CD14-positive monocyte (primary cell): ENCODE data around the gene MT1B. TPM values are rescaled to one million over a fixed set of nuclear protein-coding genes. Genes with fewer than 3 reads are reported as not detected.
"Not testable (repeated sequence)": the region's sequence is repeated elsewhere in the genome, so short reads cannot be mapped to it uniquely, and the experiment has no call there.

Experiments
- DNase-seq, 3 donors: peaks; one replicate each; pipeline ENCODE4 v3.0.0-alpha.2; 2011 to 2022
- H2AFZ ChIP-seq: 2 replicates; pipeline ENCODE4 v1.6.0; 2012; ENCODE audit warnings: mild to moderate bottlenecking, low read depth, low read length, inconsistent platforms; ENCODE audit not compliant: insufficient read depth, poor library complexity, severe bottlenecking
- H3K27ac ChIP-seq, 2 donors: 1 replicate in 1 of 2; 2 replicates in 1 of 2; pipeline ENCODE4 v1.5.1; 2012 to 2013; ENCODE audit warnings: low read length in 2 of 2, control low read depth in 1 of 2, inconsistent platforms in 1 of 2, low read depth in 1 of 2, mild to moderate bottlenecking in 1 of 2
- H3K27me3 ChIP-seq, 2 donors: one replicate each; pipeline versions ENCODE4 v1.6.0 to v1.6.1; 2011 to 2013; ENCODE audit warnings: low read length in 2 of 2; ENCODE audit not compliant: control insufficient read depth in 2 of 2, insufficient read depth in 2 of 2
- H3K36me3 ChIP-seq, 2 donors: replicated peaks in 1 of 2; 1 replicate in 1 of 2; 2 replicates in 1 of 2; pipeline versions ENCODE4 v1.5.1 to v1.6.1; 2012 to 2013; ENCODE audit warnings: low read length in 2 of 2, control low read depth in 1 of 2, inconsistent platforms in 1 of 2, mild to moderate bottlenecking in 1 of 2; ENCODE audit not compliant: insufficient read depth in 2 of 2, control insufficient read depth in 1 of 2
- H3K4me1 ChIP-seq, 2 donors: 1 replicate in 1 of 2; 2 replicates in 1 of 2; pipeline versions ENCODE4 v1.5.1 to v1.6.1; 2012 to 2013; ENCODE audit warnings: low read length in 2 of 2, control low read depth in 1 of 2, inconsistent platforms in 1 of 2, mild to moderate bottlenecking in 1 of 2, moderate library complexity in 1 of 2; ENCODE audit not compliant: insufficient read depth in 2 of 2, control insufficient read depth in 1 of 2
- H3K4me2 ChIP-seq: replicated peaks from 2 replicates; pipeline ENCODE3; 2012; ENCODE audit warnings: low read length, moderate library complexity, mild to moderate bottlenecking; ENCODE audit not compliant: poor library complexity, severe bottlenecking; ENCODE audit errors: extremely low read depth
- H3K4me3 ChIP-seq, 3 experiments: fragments of 200-600 bp in 1 of 3; sonication (generic) in 1 of 3; replicated peaks in 1 of 3; 1 replicate in 2 of 3; 2 replicates in 1 of 3; pipeline ENCODE4 v1.5.1; 2011 to 2013; ENCODE audit warnings: low read length in 3 of 3, mild to moderate bottlenecking in 3 of 3, control low read depth in 2 of 3, low read depth in 2 of 3, inconsistent platforms in 1 of 3, moderate library complexity in 1 of 3
- H3K79me2 ChIP-seq: 2 replicates; pipeline ENCODE4 v1.6.0; 2012; ENCODE audit warnings: mild to moderate bottlenecking, control low read depth, inconsistent platforms, low read length, moderate library complexity; ENCODE audit not compliant: insufficient read depth
- H3K9ac ChIP-seq: 2 replicates; pipeline ENCODE4 v1.6.0; 2017; ENCODE audit warnings: low read length, mild to moderate bottlenecking; ENCODE audit not compliant: insufficient read depth, poor library complexity, severe bottlenecking
- H3K9me3 ChIP-seq, 2 donors: replicated peaks in 1 of 2; 1 replicate in 1 of 2; 2 replicates in 1 of 2; pipeline versions ENCODE4 v1.5.1 to v1.6.1; 2012 to 2013; ENCODE audit warnings: low read length in 2 of 2, control low read depth in 1 of 2; ENCODE audit not compliant: control insufficient read depth in 1 of 2, insufficient read depth in 1 of 2
- H4K20me1 ChIP-seq: 2 replicates; pipeline ENCODE4 v1.6.0; 2012; ENCODE audit warnings: mild to moderate bottlenecking, low read length, control low read depth, moderate library complexity; ENCODE audit not compliant: insufficient read depth
- H3K27ac Mint-ChIP-seq, 7 donors: one replicate each; pipeline ENCODE4 v1.8.0; 2020; ENCODE audit warnings: mild to moderate bottlenecking in 7 of 7, mixed read lengths in 7 of 7, moderate library complexity in 6 of 7, inconsistent platforms in 2 of 7
- H3K27me3 Mint-ChIP-seq, 3 donors: one replicate each; pipeline ENCODE4 v1.8.0; 2021 to 2022; ENCODE audit warnings: low read depth in 3 of 3, mild to moderate bottlenecking in 3 of 3, mixed read lengths in 3 of 3, moderate library complexity in 3 of 3, inconsistent platforms in 1 of 3
- H3K36me3 Mint-ChIP-seq, 2 donors: one replicate each; pipeline ENCODE4 v1.8.0; 2020; ENCODE audit warnings: mixed read lengths in 2 of 2, inconsistent platforms in 1 of 2, mild to moderate bottlenecking in 1 of 2
- H3K4me1 Mint-ChIP-seq: one replicate; pipeline ENCODE4 v1.8.0; 2020; ENCODE audit warnings: mild to moderate bottlenecking, mixed read lengths
- H3K4me3 Mint-ChIP-seq, 2 donors: one replicate each; pipeline ENCODE4 v1.8.0; 2020; ENCODE audit warnings: mild to moderate bottlenecking in 2 of 2, mixed read lengths in 2 of 2, moderate library complexity in 1 of 2
- H3K9me3 Mint-ChIP-seq, 7 donors: one replicate each; pipeline ENCODE4 v1.8.0; 2020 to 2022; ENCODE audit warnings: mixed read lengths in 7 of 7, mild to moderate bottlenecking in 6 of 7, moderate library complexity in 6 of 7, inconsistent platforms in 2 of 7
- WGBS: methylation state at CpG from one replicate; pipeline ENCODE4 v1.1.5; 2013; ENCODE audit warnings: missing lambda C conversion rate; ENCODE audit not compliant: insufficient coverage; 5-methylcytosine and 5-hydroxymethylcytosine counted together
- intact Hi-C, 2 donors: fragments of 100-400 bp; cut with micrococcal nuclease; formaldehyde crosslinking; loops; one replicate each; pipeline versions ENCODE4 v1.15.0 to v1.15.1; 2023
- polyA plus RNA-seq, 3 donors: library from polyadenylated mRNA; depleted of rRNA in 1 of 3; unstranded in 2 of 3; stranded (reverse) in 1 of 3; fragments of 300-500 nt in 2 of 3; fragments of >200 nt in 1 of 3; fragmentation: Illumina TruSeq in 2 of 3; gene quantifications; 1 replicate in 2 of 3; 2 replicates in 1 of 3; pipeline ENCODE4 v1.2.3, GENCODE V29; 2012 to 2021
- TF ChIP-seq, protein P1 (sequence below): fragments of 200-600 bp; IDR thresholded peaks from one replicate; pipeline ENCODE4 v1.8.0; 2022; ENCODE audit warnings: antibody characterized with exemption, mild to moderate bottlenecking

The MT1B gene
- polyA plus RNA-seq, 3 donors = not detected

DNA sequence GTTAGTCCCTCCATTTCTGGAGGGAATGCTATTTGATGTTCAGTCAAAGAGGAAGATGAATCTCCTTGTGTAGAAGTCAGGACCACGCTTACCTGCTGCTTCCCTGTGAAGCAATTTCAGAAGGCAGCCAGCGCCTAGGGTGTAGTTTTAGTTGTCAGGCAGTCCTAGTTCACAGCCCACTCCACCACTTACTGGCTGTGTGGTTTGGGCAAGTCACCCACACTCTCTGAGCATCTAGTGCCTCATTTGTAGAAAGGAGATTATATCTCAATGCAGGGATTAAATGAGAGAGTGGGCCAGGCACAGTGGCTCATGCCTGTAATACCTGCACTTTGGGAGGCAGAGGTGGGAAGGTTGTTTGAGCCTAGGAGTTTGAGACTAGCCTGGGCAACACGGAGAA is 20.5 kb downstream of the MT1B start:
- H2AFZ ChIP-seq, H3K79me2 ChIP-seq, H3K9ac ChIP-seq, H3K36me3 ChIP-seq, H3K27ac Mint-ChIP-seq, DNase-seq, H3K4me2 ChIP-seq, H4K20me1 ChIP-seq, H3K27ac ChIP-seq, H3K36me3 Mint-ChIP-seq, H3K4me3 ChIP-seq, intact Hi-C loops: not testable (repeated sequence)
- peaks cover 0 to 15% (median 9%) of the 10 kb centered on the region in 7 donors for H3K9me3 Mint-ChIP-seq
- no CpG with 5 or more reads among the region's 3 CpGs for WGBS
- peaks cover 0 to 34% of the 10 kb centered on the region in 2 donors for H3K9me3 ChIP-seq
- H3K27me3 ChIP-seq = peaks cover 54 to 93% of the 10 kb centered on the region in 2 donors
- H3K27me3 Mint-ChIP-seq = peaks cover 89 to 97% (median 94%) of the 10 kb centered on the region in 3 donors
- H3K4me1 Mint-ChIP-seq = peaks cover 35% of the 10 kb centered on the region
- peaks cover 11 to 25% of the 10 kb centered on the region in 2 donors for H3K4me1 ChIP-seq
- peak overlapping the region in 1 of 2 donors; percentile 67 for H3K4me3 Mint-ChIP-seq

DNA sequence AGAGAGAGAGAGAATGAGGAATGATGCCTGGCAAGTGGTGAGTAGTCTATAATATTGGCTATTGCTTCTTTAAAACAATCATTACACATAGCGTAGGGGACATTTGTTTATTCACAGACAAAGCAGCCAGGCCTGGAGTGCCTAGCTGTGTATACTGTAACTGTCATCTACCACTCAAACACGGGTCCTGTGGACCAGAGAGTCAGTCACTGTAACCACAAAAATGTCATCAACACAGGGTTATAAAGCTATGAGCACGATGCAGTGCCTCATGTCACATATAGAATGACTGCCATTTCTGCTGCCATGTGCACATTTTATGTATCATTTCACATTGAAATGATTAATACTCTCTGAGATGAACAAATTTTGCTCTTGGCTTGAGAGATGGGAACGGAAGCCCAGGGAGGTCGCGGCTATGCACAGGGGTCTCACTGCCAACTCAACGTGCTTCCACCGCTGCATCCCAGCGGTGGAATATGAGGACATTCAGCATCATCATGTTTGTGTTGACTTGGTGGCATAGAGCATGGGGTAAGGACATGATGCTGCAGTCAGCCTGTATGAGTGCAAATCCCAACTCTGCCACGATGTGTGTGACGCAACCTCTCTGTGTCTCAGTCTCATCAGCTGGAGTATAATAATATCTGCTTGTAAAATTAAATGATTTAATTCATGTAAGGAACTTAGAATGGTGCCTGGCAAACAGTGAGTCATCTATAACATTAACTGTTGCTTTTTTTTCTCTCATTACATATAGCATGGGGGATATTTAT is 21.3 kb downstream of the MT1B start:
- Mint-ChIP-seq H3K4me3 (peak overlapping the region in 1 of 2 donors; percentile 67), H3K4me1 (peaks cover 29% of the 10 kb centered on the region), H3K27me3 (peaks cover 87 to 97% (median 94%) of the 10 kb centered on the region in 3 donors), H3K9me3 (peaks cover 0 to 15% (median 9%) of the 10 kb centered on the region in 7 donors), H3K36me3 (peaks cover 5 to 7% of the 10 kb centered on the region in 2 donors), H3K27ac (no peak overlapping the region)
- Histone ChIP-seq H2AFZ (no peak overlapping the region), H3K9ac (no peak overlapping the region), H3K9me3 (peaks cover 0 to 29% of the 10 kb centered on the region in 2 donors), H3K4me3 (no peak overlapping the region), H3K4me2 (no peak overlapping the region), H3K4me1 (peaks cover 9 to 20% of the 10 kb centered on the region in 2 donors), H3K79me2 (no peaks in the 10 kb centered on the region), H3K36me3 (no peaks in the 10 kb centered on the region), H3K27me3 (peaks cover 46 to 92% of the 10 kb centered on the region in 2 donors), H4K20me1 (no peaks in the 10 kb centered on the region), H3K27ac (no peak overlapping the region)
- no peak for DNase-seq
- 89% methylated on average over 8 of the region's 11 CpGs for WGBS
- TF ChIP-seq, protein P1, sequence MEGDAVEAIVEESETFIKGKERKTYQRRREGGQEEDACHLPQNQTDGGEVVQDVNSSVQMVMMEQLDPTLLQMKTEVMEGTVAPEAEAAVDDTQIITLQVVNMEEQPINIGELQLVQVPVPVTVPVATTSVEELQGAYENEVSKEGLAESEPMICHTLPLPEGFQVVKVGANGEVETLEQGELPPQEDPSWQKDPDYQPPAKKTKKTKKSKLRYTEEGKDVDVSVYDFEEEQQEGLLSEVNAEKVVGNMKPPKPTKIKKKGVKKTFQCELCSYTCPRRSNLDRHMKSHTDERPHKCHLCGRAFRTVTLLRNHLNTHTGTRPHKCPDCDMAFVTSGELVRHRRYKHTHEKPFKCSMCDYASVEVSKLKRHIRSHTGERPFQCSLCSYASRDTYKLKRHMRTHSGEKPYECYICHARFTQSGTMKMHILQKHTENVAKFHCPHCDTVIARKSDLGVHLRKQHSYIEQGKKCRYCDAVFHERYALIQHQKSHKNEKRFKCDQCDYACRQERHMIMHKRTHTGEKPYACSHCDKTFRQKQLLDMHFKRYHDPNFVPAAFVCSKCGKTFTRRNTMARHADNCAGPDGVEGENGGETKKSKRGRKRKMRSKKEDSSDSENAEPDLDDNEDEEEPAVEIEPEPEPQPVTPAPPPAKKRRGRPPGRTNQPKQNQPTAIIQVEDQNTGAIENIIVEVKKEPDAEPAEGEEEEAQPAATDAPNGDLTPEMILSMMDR = no peak
- intact Hi-C loops = no loop called here
